HepG2 (cell line): Measurements from ENCODE around the gene AJM1. TPM values are rescaled to one million over a fixed set of nuclear protein-coding genes. Genes with fewer than 3 reads are reported as not detected.
A peak's percentile ranks its signal among the peaks of the same experiment; 100 is the strongest.

Experiments used
- CBFB ChIP-seq: sonication (generic); formaldehyde crosslinking; IDR thresholded peaks from 2 replicates; pipeline ENCODE4 v1.4.0; 2020; ENCODE audit warnings: missing genetic modification reagents
- CEBPG ChIP-seq: IDR thresholded peaks from 2 replicates; pipeline ENCODE4 v1.6.1; 2016
- EHMT2 ChIP-seq: fragments of 200-600 bp; sonication (generic); IDR thresholded peaks from 2 replicates; pipeline ENCODE4 v1.7.0; 2017; ENCODE audit warnings: antibody characterized with exemption, low read depth, low read length, borderline replicate concordance
- ERF ChIP-seq: IDR thresholded peaks from 2 replicates; pipeline ENCODE4 v1.6.1; 2018; ENCODE audit warnings: missing biosample characterization, missing genetic modification reagents
- FLYWCH1 ChIP-seq: sonication (generic); formaldehyde crosslinking; IDR thresholded peaks from 2 replicates; pipeline ENCODE4 v1.8.1; 2023; ENCODE audit warnings: mild to moderate bottlenecking, missing genetic modification reagents
- FOXO1 ChIP-seq: sonication (generic); formaldehyde crosslinking; IDR thresholded peaks from 2 replicates; pipeline ENCODE4 v1.4.0; 2020; ENCODE audit warnings: missing genetic modification reagents
- IKZF4 ChIP-seq: sonication (generic); formaldehyde crosslinking; IDR thresholded peaks from 2 replicates; pipeline ENCODE4 v1.5.1; 2020; ENCODE audit warnings: borderline replicate concordance, mild to moderate bottlenecking, low read depth, missing genetic modification reagents; ENCODE audit errors: not compliant biosample characterization
- KAT7 ChIP-seq: IDR thresholded peaks from 2 replicates; pipeline ENCODE4 v1.6.1; 2018; ENCODE audit warnings: borderline replicate concordance, missing compliant biosample characterization
- KDM2A ChIP-seq: sonication (generic); formaldehyde crosslinking; IDR thresholded peaks from 2 replicates; pipeline ENCODE4 v1.4.0; 2020; ENCODE audit warnings: low read depth, missing genetic modification reagents, borderline replicate concordance
- MIXL1 ChIP-seq: IDR thresholded peaks from 2 replicates; pipeline ENCODE4 v1.6.1; 2016
- MTA1 ChIP-seq: sonication (generic); formaldehyde crosslinking; IDR thresholded peaks from 2 replicates; pipeline ENCODE4 v1.4.0; 2020; ENCODE audit warnings: missing genetic modification reagents, mild to moderate bottlenecking, borderline replicate concordance
- NCOA2 ChIP-seq: sonication (generic); formaldehyde crosslinking; IDR thresholded peaks from 2 replicates; pipeline ENCODE4 v1.8.0; 2022; ENCODE audit warnings: inconsistent platforms
- NFKBIZ ChIP-seq: IDR thresholded peaks from 2 replicates; pipeline ENCODE4 v1.6.1; 2018; ENCODE audit warnings: missing genetic modification reagents, missing compliant biosample characterization
- PHB2 ChIP-seq: fragments of 450-650 bp; IDR thresholded peaks from 2 replicates; pipeline ENCODE4 v1.6.1; 2018; ENCODE audit not compliant: partially characterized antibody
- POLR2AphosphoS2 ChIP-seq: IDR thresholded peaks from 2 replicates; pipeline ENCODE4 v1.6.1; 2011; ENCODE audit warnings: low read depth, low read length, improper control_type of control experiment
- RBM39 ChIP-seq: fragments of 200-400 bp; formaldehyde crosslinking; IDR thresholded peaks from one replicate; pipeline ENCODE4 v1.6.1; 2018; ENCODE audit warnings: antibody characterized with exemption, mild to moderate bottlenecking, low read depth, low read length; ENCODE audit not compliant: poor library complexity, severe bottlenecking
- SNRNP70 ChIP-seq: fragments of 200-400 bp; formaldehyde crosslinking; IDR thresholded peaks from 2 replicates; pipeline ENCODE4 v1.6.1; 2017; ENCODE audit warnings: mild to moderate bottlenecking, low read depth, low read length, moderate library complexity
- ZNF337 ChIP-seq: sonication (generic); formaldehyde crosslinking; IDR thresholded peaks from 2 replicates; pipeline ENCODE4 v1.5.1; 2020; ENCODE audit warnings: missing genetic modification reagents, low read depth, mild to moderate bottlenecking, borderline replicate concordance
- ZNF577 ChIP-seq: sonication (generic); formaldehyde crosslinking; IDR thresholded peaks from 2 replicates; pipeline ENCODE4 v1.4.0; 2020; ENCODE audit warnings: mild to moderate bottlenecking, low read depth, missing genetic modification reagents, borderline replicate concordance
- ZSCAN25 ChIP-seq: sonication (generic); formaldehyde crosslinking; IDR thresholded peaks from 2 replicates; pipeline ENCODE4 v1.8.0; 2022; ENCODE audit warnings: mild to moderate bottlenecking, missing genetic modification reagents
- polyA plus RNA-seq, 8 experiments: library from polyadenylated mRNA; depleted of rRNA in 3 of 8; stranded (reverse) in 7 of 8; unstranded in 1 of 8; fragments of >200 nt; fragmentation: Illumina TruSeq in 4 of 8; extraction: Trizol in 4 of 8; gene quantifications; 2 replicates each; pipeline versions ENCODE4 v1.2.1 to v1.2.3, GENCODE V29; 2011 to 2016; ENCODE audit warnings: low read depth in 4 of 8, missing spikeins in 1 of 8, mixed read lengths in 1 of 8; ENCODE audit not compliant: insufficient read depth in 1 of 8
- total RNA-seq, 5 experiments: library from RNA; depleted of rRNA; stranded (reverse); fragments of >200 nt; fragmentation: Illumina TruSeq; extraction: Trizol; gene quantifications; 2 replicates each; pipeline ENCODE4 v1.2.3, GENCODE V29; 2016; ENCODE audit warnings: low read depth in 1 of 5
- TF ChIP-seq, protein P1 (sequence below): sonication (generic); formaldehyde crosslinking; IDR thresholded peaks from 2 replicates; pipeline ENCODE4 v1.5.1; 2020; ENCODE audit warnings: mild to moderate bottlenecking, missing genetic modification reagents, moderate library complexity
- TF ChIP-seq, protein P2 (sequence below): sonication (generic); formaldehyde crosslinking; IDR thresholded peaks from 2 replicates; pipeline ENCODE4 v1.8.0; 2023; ENCODE audit warnings: mild to moderate bottlenecking, missing genetic modification reagents
- TF ChIP-seq, protein P3 (sequence below): sonication (generic); formaldehyde crosslinking; IDR thresholded peaks from 2 replicates; pipeline ENCODE4 v1.4.0; 2020; ENCODE audit warnings: missing genetic modification reagents, mild to moderate bottlenecking, borderline replicate concordance

Gene AJM1
- total and polyA plus RNA-seq, 2 of the 13 experiments (the other 11 are each of a cell fraction or from before 2014, with no cell fraction given), result 1.1 to 1.2 TPM

DNA sequence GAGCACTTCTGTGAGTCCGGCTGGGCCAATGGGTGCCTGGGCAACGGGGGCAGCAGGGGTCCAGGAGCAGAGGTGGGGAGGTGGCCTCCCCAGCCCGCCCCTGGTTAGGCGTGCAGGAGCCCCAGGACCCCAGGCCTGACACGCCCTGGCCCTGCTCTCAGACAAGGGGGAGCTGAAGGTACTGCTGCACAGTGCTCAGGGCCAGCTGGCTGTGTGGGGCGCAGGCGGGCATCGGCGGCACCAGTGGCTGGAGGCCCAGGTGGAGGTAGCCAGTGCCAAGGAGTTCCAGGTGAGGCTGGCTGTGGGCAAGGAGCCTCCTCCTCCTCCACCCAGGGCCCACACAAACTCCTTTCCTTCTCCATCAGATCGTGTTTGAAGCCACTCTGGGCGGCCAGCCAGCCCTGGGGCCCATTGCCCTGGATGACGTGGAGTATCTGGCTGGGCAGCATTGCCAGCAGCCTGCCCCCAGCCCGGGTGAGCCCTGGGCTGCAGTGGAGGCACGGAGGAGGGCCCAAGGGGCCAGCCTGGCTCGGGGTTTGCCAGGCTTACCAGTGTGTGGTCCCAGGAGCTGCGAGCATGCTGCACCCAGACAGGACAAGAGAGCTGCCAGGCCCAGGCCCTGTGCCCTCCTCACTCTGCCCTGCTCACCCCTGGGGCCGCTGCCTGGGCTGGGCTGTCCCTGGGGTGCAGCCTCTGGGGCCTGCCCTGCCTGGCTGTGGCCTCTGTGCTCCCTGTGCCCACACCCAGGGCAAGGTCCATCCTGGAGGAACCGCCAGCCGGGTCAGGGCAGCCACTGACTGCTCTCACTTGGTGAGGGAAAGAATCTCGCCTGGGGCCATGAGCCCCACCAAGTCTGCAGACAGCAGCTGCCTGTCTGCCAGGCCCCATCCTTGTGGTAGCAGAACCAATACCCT, 16.8 kb downstream of the AJM1 start (continued):
- TF ChIP-seq CBFB, result no peak
- TF ChIP-seq FOXO1 (CRISPR knock-in tag), result no peak
- TF ChIP-seq ZNF337 (CRISPR knock-in tag), result no peak
- no peak for TF ChIP-seq SNRNP70
- TF ChIP-seq, protein P1, sequence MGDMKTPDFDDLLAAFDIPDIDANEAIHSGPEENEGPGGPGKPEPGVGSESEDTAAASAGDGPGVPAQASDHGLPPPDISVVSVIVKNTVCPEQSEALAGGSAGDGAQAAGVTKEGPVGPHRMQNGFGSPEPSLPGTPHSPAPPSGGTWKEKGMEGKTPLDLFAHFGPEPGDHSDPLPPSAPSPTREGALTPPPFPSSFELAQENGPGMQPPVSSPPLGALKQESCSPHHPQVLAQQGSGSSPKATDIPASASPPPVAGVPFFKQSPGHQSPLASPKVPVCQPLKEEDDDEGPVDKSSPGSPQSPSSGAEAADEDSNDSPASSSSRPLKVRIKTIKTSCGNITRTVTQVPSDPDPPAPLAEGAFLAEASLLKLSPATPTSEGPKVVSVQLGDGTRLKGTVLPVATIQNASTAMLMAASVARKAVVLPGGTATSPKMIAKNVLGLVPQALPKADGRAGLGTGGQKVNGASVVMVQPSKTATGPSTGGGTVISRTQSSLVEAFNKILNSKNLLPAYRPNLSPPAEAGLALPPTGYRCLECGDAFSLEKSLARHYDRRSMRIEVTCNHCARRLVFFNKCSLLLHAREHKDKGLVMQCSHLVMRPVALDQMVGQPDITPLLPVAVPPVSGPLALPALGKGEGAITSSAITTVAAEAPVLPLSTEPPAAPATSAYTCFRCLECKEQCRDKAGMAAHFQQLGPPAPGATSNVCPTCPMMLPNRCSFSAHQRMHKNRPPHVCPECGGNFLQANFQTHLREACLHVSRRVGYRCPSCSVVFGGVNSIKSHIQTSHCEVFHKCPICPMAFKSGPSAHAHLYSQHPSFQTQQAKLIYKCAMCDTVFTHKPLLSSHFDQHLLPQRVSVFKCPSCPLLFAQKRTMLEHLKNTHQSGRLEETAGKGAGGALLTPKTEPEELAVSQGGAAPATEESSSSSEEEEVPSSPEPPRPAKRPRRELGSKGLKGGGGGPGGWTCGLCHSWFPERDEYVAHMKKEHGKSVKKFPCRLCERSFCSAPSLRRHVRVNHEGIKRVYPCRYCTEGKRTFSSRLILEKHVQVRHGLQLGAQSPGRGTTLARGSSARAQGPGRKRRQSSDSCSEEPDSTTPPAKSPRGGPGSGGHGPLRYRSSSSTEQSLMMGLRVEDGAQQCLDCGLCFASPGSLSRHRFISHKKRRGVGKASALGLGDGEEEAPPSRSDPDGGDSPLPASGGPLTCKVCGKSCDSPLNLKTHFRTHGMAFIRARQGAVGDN (CRISPR knock-in tag), result peak; percentile 60
- peak; percentile 75; the same call in 1 of the 2 replicates for TF ChIP-seq ZSCAN25 (CRISPR knock-in tag)
- TF ChIP-seq IKZF4, result no peak
- TF ChIP-seq, protein P2, sequence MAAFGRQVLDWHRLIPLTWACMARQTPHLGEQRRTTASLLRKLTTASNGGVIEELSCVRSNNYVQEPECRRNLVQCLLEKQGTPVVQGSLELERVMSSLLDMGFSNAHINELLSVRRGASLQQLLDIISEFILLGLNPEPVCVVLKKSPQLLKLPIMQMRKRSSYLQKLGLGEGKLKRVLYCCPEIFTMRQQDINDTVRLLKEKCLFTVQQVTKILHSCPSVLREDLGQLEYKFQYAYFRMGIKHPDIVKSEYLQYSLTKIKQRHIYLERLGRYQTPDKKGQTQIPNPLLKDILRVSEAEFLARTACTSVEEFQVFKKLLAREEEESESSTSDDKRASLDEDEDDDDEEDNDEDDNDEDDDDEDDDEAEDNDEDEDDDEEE (CRISPR knock-in tag), result no peak
- TF ChIP-seq KAT7, result no peak
- no peak for TF ChIP-seq NFKBIZ (CRISPR knock-in tag)
- TF ChIP-seq, protein P3, sequence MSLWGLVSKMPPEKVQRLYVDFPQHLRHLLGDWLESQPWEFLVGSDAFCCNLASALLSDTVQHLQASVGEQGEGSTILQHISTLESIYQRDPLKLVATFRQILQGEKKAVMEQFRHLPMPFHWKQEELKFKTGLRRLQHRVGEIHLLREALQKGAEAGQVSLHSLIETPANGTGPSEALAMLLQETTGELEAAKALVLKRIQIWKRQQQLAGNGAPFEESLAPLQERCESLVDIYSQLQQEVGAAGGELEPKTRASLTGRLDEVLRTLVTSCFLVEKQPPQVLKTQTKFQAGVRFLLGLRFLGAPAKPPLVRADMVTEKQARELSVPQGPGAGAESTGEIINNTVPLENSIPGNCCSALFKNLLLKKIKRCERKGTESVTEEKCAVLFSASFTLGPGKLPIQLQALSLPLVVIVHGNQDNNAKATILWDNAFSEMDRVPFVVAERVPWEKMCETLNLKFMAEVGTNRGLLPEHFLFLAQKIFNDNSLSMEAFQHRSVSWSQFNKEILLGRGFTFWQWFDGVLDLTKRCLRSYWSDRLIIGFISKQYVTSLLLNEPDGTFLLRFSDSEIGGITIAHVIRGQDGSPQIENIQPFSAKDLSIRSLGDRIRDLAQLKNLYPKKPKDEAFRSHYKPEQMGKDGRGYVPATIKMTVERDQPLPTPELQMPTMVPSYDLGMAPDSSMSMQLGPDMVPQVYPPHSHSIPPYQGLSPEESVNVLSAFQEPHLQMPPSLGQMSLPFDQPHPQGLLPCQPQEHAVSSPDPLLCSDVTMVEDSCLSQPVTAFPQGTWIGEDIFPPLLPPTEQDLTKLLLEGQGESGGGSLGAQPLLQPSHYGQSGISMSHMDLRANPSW (CRISPR knock-in tag), result no peak
- TF ChIP-seq EHMT2, result no peak
- no peak for TF ChIP-seq CEBPG (CRISPR knock-in tag)
- no peak for TF ChIP-seq MIXL1
- no peak for TF ChIP-seq NCOA2 (CRISPR knock-in tag)
- TF ChIP-seq RBM39, result no peak
- TF ChIP-seq POLR2AphosphoS2, result no peak
- no peak for TF ChIP-seq FLYWCH1
- 0 out of 2 replicates have a peak, but pooled peaks have one; percentile 4 for TF ChIP-seq MTA1 (CRISPR knock-in tag)
- TF ChIP-seq ZNF577 (CRISPR knock-in tag), result no peak
- no peak for TF ChIP-seq PHB2
- peak; percentile 60; the same call in 1 of the 2 replicates for TF ChIP-seq KDM2A (CRISPR knock-in tag)
- no peak for TF ChIP-seq ERF (CRISPR knock-in tag)
